Measurements from ENCODE around the gene JMJD7.

JMJD7 gene

DNA sequence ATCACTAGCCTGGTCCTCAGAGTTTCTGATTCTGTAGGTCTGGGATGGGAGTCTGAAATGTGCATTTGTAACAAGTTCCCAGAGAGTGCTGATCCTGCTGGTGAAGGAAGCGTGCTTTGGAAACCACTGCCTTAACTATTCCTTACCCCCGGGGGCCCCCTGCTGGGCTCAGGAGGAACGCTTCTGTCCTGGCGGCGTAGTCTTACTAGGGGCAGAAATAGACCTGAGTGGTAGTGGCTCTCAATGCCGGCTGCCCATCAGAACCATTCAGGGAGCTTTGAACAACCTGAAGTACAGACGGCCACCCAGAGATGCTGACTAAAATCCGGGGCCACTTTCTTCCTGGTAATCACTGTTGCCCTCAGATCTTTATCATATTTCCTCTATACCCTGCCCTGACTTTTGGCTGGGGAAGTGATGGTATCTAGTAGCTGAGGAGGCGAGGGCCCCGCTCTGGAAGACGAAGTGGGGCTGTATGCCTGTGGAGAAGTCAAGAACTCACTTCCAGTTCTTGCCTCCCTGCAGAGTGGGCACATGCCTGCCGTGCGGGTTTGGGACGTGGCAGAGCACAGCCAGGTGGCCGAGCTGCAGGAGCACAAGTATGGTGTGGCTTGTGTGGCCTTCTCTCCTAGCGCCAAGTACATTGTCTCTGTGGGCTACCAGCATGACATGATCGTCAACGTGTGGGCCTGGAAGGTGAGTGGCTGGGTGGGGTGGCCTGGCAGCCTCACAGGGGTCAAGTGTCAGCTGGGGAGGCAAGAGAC is 16.3 kb upstream of the JMJD7 start:
- no peaks in the 10 kb centered on the region for H3K27me3 ChIP-seq (ENCODE audit: insufficient read depth, low read length, poor library complexity)
- H2AFZ ChIP-seq (ENCODE audit: low read depth, low read length), result no peak overlapping the region
- no peaks in the 10 kb centered on the region for H3K79me2 ChIP-seq (ENCODE audit: insufficient read depth, low read length)
- H3K27ac ChIP-seq (ENCODE audit: low read length), result no peak overlapping the region
- H3K4me2 ChIP-seq (ENCODE audit: insufficient read depth, low read length), result no peak overlapping the region
- peaks cover 35% of the 10 kb centered on the region for H3K36me3 ChIP-seq (ENCODE audit: insufficient read depth, low read length)
- no peaks in the 10 kb centered on the region for H4K20me1 ChIP-seq (ENCODE audit: insufficient read depth, low read length)
- peak; percentile 62 for DNase-seq
- peak; percentile 92 for ATAC-seq (ENCODE audit: insufficient read depth, low read depth)
- no peak for TF ChIP-seq EZH2 (IDR thresholded peaks at IDR 0.05; ENCODE audit: borderline replicate concordance, low read depth, low read length, severe bottlenecking)
- TF ChIP-seq, protein P1, sequence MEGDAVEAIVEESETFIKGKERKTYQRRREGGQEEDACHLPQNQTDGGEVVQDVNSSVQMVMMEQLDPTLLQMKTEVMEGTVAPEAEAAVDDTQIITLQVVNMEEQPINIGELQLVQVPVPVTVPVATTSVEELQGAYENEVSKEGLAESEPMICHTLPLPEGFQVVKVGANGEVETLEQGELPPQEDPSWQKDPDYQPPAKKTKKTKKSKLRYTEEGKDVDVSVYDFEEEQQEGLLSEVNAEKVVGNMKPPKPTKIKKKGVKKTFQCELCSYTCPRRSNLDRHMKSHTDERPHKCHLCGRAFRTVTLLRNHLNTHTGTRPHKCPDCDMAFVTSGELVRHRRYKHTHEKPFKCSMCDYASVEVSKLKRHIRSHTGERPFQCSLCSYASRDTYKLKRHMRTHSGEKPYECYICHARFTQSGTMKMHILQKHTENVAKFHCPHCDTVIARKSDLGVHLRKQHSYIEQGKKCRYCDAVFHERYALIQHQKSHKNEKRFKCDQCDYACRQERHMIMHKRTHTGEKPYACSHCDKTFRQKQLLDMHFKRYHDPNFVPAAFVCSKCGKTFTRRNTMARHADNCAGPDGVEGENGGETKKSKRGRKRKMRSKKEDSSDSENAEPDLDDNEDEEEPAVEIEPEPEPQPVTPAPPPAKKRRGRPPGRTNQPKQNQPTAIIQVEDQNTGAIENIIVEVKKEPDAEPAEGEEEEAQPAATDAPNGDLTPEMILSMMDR (IDR thresholded peaks at IDR 0.05; ENCODE audit: borderline replicate concordance, extremely low read depth, low read length, poor library complexity, severe bottlenecking), result peak; percentile 75
- H3K4me1 ChIP-seq (ENCODE audit: insufficient read depth, low read length), result no peaks in the 10 kb centered on the region
- no peak overlapping the region for H3K9ac ChIP-seq (ENCODE audit: low read depth, low read length)
- H3K9me3 ChIP-seq (ENCODE audit: insufficient read depth, low read length, severe bottlenecking), result no peaks in the 10 kb centered on the region
- H3K4me3 ChIP-seq (ENCODE audit: low read depth in 1 of 2, low read length in 2 of 2), result no peak overlapping the region

DNA sequence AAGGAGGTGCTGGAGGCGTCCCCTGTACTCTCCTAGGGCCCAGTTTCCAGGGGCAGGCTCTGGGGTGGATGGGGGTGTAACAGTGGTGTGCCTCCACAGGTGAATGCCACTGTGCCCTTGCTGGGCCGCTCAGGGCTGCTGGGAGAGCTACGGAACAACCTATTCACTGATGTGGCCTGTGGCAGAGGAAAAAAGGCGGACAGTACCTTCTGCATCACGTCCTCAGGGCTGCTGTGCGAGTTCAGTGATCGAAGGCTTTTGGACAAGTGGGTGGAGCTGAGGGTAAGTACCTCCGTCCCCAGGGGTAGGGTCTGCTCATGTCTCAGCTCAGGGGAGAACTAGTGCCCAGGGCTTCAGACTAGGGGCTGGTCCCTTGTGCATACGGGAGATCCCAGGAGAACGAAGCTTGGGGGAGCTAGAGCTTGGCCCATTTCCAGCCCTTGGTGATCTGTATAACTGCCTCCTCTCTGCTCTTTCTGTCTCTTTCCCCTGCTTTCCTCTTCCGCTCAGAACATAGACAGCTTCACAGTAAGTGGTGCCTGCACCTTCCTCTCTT is 15.0 kb upstream of the JMJD7 start:
- no peak overlapping the region for H3K9ac ChIP-seq (ENCODE audit: low read depth, low read length)
- peaks cover 47% of the 10 kb centered on the region for H3K36me3 ChIP-seq (ENCODE audit: insufficient read depth, low read length)
- no peak overlapping the region for H3K4me3 ChIP-seq (ENCODE audit: low read depth in 1 of 2, low read length in 2 of 2)
- TF ChIP-seq EZH2 (IDR thresholded peaks at IDR 0.05; ENCODE audit: borderline replicate concordance, low read depth, low read length, severe bottlenecking), result no peak
- TF ChIP-seq, protein P1 (IDR thresholded peaks at IDR 0.05; ENCODE audit: borderline replicate concordance, extremely low read depth, low read length, poor library complexity, severe bottlenecking), result no peak
- no peak overlapping the region for H2AFZ ChIP-seq (ENCODE audit: low read depth, low read length)
- no peaks in the 10 kb centered on the region for H3K27me3 ChIP-seq (ENCODE audit: insufficient read depth, low read length, poor library complexity)
- no peak overlapping the region for H3K27ac ChIP-seq (ENCODE audit: low read length)
- H3K4me2 ChIP-seq (ENCODE audit: insufficient read depth, low read length), result no peak overlapping the region
- no peaks in the 10 kb centered on the region for H3K4me1 ChIP-seq (ENCODE audit: insufficient read depth, low read length)
- DNase-seq (no peak), ATAC-seq (ENCODE audit: insufficient read depth, low read depth) (no peak)
- H3K9me3 ChIP-seq (ENCODE audit: insufficient read depth, low read length, severe bottlenecking), result no peaks in the 10 kb centered on the region
- H3K79me2 ChIP-seq (ENCODE audit: insufficient read depth, low read length), result no peaks in the 10 kb centered on the region
- no peaks in the 10 kb centered on the region for H4K20me1 ChIP-seq (ENCODE audit: insufficient read depth, low read length)

DNA sequence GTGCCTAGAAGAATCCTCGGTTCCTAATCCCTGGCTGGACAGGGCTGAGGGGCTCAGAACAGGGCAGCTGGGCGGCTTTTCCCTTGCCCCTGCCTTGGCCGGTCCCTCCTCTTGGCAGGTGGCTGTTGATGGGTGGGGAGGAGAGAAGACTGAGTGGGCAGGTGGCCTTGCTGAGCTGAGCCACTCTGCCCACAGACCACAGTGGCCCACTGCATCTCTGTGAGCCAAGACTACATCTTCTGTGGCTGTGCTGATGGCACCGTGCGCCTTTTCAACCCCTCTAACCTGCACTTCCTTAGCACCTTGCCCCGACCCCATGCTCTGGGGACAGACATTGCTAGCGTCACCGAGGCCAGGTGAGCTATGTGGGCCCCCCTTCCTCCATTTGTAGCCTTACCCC is 14.5 kb upstream of the JMJD7 start:
- Histone ChIP-seq H3K27ac (ENCODE audit: low read length) (no peak overlapping the region), H3K27me3 (ENCODE audit: insufficient read depth, low read length, poor library complexity) (no peaks in the 10 kb centered on the region), H3K9ac (ENCODE audit: low read depth, low read length) (no peak overlapping the region), H2AFZ (ENCODE audit: low read depth, low read length) (no peak overlapping the region), H3K4me3 (ENCODE audit: low read depth in 1 of 2, low read length in 2 of 2) (no peak overlapping the region), H3K9me3 (ENCODE audit: insufficient read depth, low read length, severe bottlenecking) (no peaks in the 10 kb centered on the region), H3K79me2 (ENCODE audit: insufficient read depth, low read length) (no peaks in the 10 kb centered on the region), H3K4me1 (ENCODE audit: insufficient read depth, low read length) (no peaks in the 10 kb centered on the region), H3K4me2 (ENCODE audit: insufficient read depth, low read length) (no peak overlapping the region), H3K36me3 (ENCODE audit: insufficient read depth, low read length) (peaks cover 52% of the 10 kb centered on the region), H4K20me1 (ENCODE audit: insufficient read depth, low read length) (no peaks in the 10 kb centered on the region)
- ATAC-seq (ENCODE audit: insufficient read depth, low read depth) (no peak), DNase-seq (no peak)
- no peak for TF ChIP-seq EZH2 (IDR thresholded peaks at IDR 0.05; ENCODE audit: borderline replicate concordance, low read depth, low read length, severe bottlenecking)
- TF ChIP-seq, protein P1 (IDR thresholded peaks at IDR 0.05; ENCODE audit: borderline replicate concordance, extremely low read depth, low read length, poor library complexity, severe bottlenecking), result no peak

Data from DND-41 (cell line).